A673 (cell line): ENCODE measurements around the gene CDK3. TPM values are rescaled to one million over a fixed set of nuclear protein-coding genes. Genes with fewer than 3 reads are reported as not detected.

Experiments
- BruUV-seq: library from RNA; stranded (reverse); fragments of 400-500 nt; replicated peaks from 2 replicates; lab custom pipeline; 2021; lab: Mats Ljungman, UMichigan
- CTCF ChIA-PET: fragments of 300-600 bp; sonication (Branson Sonifier 250); formaldehyde crosslinking; loops from one replicate; lab custom pipeline; 2022; ENCODE audit warnings: antibody characterized with exemption; lab: Charles Lee
- POLR2A ChIA-PET: fragments of 300-600 bp; sonication (Branson Sonifier 250); formaldehyde crosslinking; loops from one replicate; lab custom pipeline; 2022; ENCODE audit warnings: antibody characterized with exemption; ENCODE audit not compliant: low non-redundant PET; lab: Charles Lee
- DNase-seq: peaks from one replicate; pipeline ENCODE4 v3.0.0-alpha.2; 2015; ENCODE audit warnings: low spot score
- H3K27ac ChIP-seq: fragments of 200-600 bp; sonication (generic); 2 replicates; pipeline ENCODE4 v1.5.1; 2016; ENCODE audit warnings: mixed run types, low read depth, mild to moderate bottlenecking, mixed read lengths, antibody characterized with exemption, low read length; ENCODE audit not compliant: poor library complexity, severe bottlenecking
- H3K27me3 ChIP-seq: fragments of 200-600 bp; sonication (generic); replicated peaks from 2 replicates; pipeline ENCODE4 v1.6.1; 2017; ENCODE audit warnings: mixed run types, low read depth, mild to moderate bottlenecking, mixed read lengths, antibody characterized with exemption, low read length; ENCODE audit not compliant: insufficient read depth, poor library complexity
- H3K36me3 ChIP-seq: fragments of 200-600 bp; sonication (generic); 2 replicates; pipeline ENCODE4 v1.6.1; 2016; ENCODE audit warnings: mixed run types, mild to moderate bottlenecking, mixed read lengths, antibody characterized with exemption, low read length; ENCODE audit not compliant: insufficient read depth, poor library complexity, severe bottlenecking
- H3K4me1 ChIP-seq: fragments of 200-600 bp; sonication (generic); 2 replicates; pipeline ENCODE4 v1.6.1; 2017; ENCODE audit warnings: mixed run types, mild to moderate bottlenecking, mixed read lengths, antibody characterized with exemption, low read length; ENCODE audit not compliant: insufficient read depth, poor library complexity, severe bottlenecking
- H3K4me3 ChIP-seq: fragments of 200-600 bp; sonication (generic); 2 replicates; pipeline ENCODE4 v1.5.1; 2016; ENCODE audit warnings: low read depth, mixed run types, mild to moderate bottlenecking, mixed read lengths, low read length; ENCODE audit not compliant: poor library complexity, severe bottlenecking
- H3K9me3 ChIP-seq: fragments of 200-600 bp; sonication (generic); 2 replicates; pipeline ENCODE4 v1.6.1; 2016; ENCODE audit warnings: mixed run types, low read depth, mild to moderate bottlenecking, mixed read lengths, antibody characterized with exemption, low read length; ENCODE audit not compliant: poor library complexity, severe bottlenecking
- CTCF ChIP-seq: fragments of 300-800, 200-600 bp; sonication (generic); conservative IDR thresholded peaks from 2 replicates; pipeline ENCODE4 v1.5.1; 2017; ENCODE audit warnings: low read depth, mild to moderate bottlenecking, antibody characterized with exemption, low read length, moderate library complexity, mixed read lengths
- EZH2 ChIP-seq: fragments of 200-600 bp; sonication (generic); IDR thresholded peaks from 2 replicates; pipeline ENCODE4 v1.6.1; 2017; ENCODE audit warnings: borderline replicate concordance, low read depth, mild to moderate bottlenecking, mixed read lengths, antibody characterized with exemption, low read length; ENCODE audit not compliant: poor library complexity, severe bottlenecking
- intact Hi-C: fragments of 100-400 bp; cut with micrococcal nuclease; formaldehyde crosslinking; loops from one replicate; pipeline ENCODE4 v1.10.0; 2022; ENCODE audit not compliant: unreplicated experiment
- total RNA-seq: library from RNA; stranded (reverse); gene quantifications from 2 replicates; pipeline ENCODE4 v1.2.3, GENCODE V29; 2021

CDK3 gene
- total RNA-seq, 1 experiment from 2014 or later = 10.0 TPM

GRCh38 chr17:76025294-76025693, 24.6 kb downstream of the CDK3 start:
- no peak for DNase-seq
- BruUV-seq = no TSS peak
- peaks cover 4% of the 10 kb centered on the region for H3K27me3 ChIP-seq
- H3K9me3 ChIP-seq = no peaks in the 10 kb centered on the region
- peaks cover 14% of the 10 kb centered on the region for H3K4me1 ChIP-seq
- POLR2A ChIA-PET = no interaction called here
- no peak overlapping the region for H3K4me3 ChIP-seq
- H3K27ac ChIP-seq = no peak overlapping the region
- CTCF ChIA-PET = no interaction called here
- intact Hi-C loops = no loop called here
- H3K36me3 ChIP-seq = no peaks in the 10 kb centered on the region
- no peak for TF ChIP-seq EZH2
- no peak for TF ChIP-seq CTCF

GRCh38 chr17:76026714-76027158, 26.1 kb downstream of the CDK3 start:
- Histone ChIP-seq H3K36me3 (no peaks in the 10 kb centered on the region), H3K4me3 (no peak overlapping the region), H3K27me3 (no peaks in the 10 kb centered on the region), H3K27ac (no peak overlapping the region), H3K4me1 (peaks cover 14% of the 10 kb centered on the region), H3K9me3 (no peaks in the 10 kb centered on the region)
- ChIA-PET POLR2A (no interaction called here), CTCF (no interaction called here)
- TF ChIP-seq CTCF = no peak
- TF ChIP-seq EZH2 = no peak
- DNase-seq = no peak
- intact Hi-C loops = no loop called here
- BruUV-seq = no TSS peak

GRCh38 chr17:76027159-76027839, 26.6 kb downstream of the CDK3 start, which contains the start of gene EVPL:
Gene EVPL, minus strand, starts transcription at chr17:76027306. Its CDS starts 108 bp downstream, at chr17:76027198.
- no peaks in the 10 kb centered on the region for H3K27me3 ChIP-seq
- POLR2A ChIA-PET = no interaction called here
- no peak within 1 kb of the TSS for H3K27ac ChIP-seq
- no peaks in the 10 kb centered on the region for H3K36me3 ChIP-seq
- no peaks in the 10 kb centered on the region for H3K9me3 ChIP-seq
- CTCF ChIA-PET = no interaction called here
- H3K4me3 ChIP-seq = no peak within 1 kb of the TSS
- DNase-seq = no peak
- peaks cover 18% of the 10 kb centered on the region for H3K4me1 ChIP-seq
- intact Hi-C loops = no loop called here
- TF ChIP-seq EZH2 (no peak), CTCF (no peak)
- BruUV-seq = no TSS peak
